ENCODE results near the gene ATXN7.

The ATXN7 gene

DNA sequence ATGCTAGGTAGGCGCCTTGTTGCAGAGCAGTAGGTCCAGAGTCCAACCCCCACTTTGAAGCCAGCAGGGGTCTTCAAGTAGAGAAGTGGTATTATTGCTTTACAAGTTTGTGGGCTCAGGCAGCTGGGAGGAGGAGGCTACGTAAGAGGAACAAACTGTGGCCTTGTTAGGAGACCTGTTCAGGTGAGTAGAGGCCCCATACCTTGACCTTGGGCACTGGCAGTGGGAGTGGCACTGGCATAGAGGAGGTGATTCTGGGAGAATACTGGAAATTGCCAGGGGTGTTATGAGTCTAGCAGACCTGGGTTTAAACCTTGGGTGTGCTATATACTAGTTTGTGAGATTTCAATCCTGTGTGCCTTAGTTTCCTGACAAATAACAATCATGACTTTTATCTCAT is 83.1 kb downstream of the ATXN7 start:
- TF ChIP-seq POLR2AphosphoS5 (IDR thresholded peaks at IDR 0.05; ENCODE audit: low read depth, low read length) (no peak), SIN3A (IDR thresholded peaks at IDR 0.05; ENCODE audit: borderline replicate concordance, insufficient read depth, low read length) (no peak), TAF1 (IDR thresholded peaks at IDR 0.05; ENCODE audit: borderline replicate concordance, insufficient read depth, low read length) (no peak)

DNA sequence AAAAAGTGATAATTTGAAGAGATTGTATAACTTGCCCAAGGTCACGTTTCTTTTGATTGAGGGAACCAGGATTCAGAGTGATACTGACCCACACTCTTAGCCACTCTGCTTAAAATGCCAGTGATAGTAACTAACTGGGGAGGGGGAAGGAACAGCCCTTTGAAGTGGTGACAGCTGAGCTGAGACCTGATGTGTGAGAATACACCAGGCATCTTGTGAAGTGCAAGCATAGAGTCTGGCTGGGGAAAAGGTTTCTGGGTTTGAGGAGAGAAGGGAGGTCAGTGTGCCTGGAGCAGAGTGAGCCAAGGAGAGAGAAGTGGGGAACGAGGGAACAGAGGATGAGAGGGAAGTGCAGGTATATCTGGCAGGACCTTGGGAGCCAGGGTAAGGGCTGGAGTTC is 83.9 kb downstream of the ATXN7 start:
- TF ChIP-seq TAF1 (IDR thresholded peaks at IDR 0.05; ENCODE audit: borderline replicate concordance, insufficient read depth, low read length) = no peak
- no peak for TF ChIP-seq POLR2AphosphoS5 (IDR thresholded peaks at IDR 0.05; ENCODE audit: low read depth, low read length)
- TF ChIP-seq, protein P1, sequence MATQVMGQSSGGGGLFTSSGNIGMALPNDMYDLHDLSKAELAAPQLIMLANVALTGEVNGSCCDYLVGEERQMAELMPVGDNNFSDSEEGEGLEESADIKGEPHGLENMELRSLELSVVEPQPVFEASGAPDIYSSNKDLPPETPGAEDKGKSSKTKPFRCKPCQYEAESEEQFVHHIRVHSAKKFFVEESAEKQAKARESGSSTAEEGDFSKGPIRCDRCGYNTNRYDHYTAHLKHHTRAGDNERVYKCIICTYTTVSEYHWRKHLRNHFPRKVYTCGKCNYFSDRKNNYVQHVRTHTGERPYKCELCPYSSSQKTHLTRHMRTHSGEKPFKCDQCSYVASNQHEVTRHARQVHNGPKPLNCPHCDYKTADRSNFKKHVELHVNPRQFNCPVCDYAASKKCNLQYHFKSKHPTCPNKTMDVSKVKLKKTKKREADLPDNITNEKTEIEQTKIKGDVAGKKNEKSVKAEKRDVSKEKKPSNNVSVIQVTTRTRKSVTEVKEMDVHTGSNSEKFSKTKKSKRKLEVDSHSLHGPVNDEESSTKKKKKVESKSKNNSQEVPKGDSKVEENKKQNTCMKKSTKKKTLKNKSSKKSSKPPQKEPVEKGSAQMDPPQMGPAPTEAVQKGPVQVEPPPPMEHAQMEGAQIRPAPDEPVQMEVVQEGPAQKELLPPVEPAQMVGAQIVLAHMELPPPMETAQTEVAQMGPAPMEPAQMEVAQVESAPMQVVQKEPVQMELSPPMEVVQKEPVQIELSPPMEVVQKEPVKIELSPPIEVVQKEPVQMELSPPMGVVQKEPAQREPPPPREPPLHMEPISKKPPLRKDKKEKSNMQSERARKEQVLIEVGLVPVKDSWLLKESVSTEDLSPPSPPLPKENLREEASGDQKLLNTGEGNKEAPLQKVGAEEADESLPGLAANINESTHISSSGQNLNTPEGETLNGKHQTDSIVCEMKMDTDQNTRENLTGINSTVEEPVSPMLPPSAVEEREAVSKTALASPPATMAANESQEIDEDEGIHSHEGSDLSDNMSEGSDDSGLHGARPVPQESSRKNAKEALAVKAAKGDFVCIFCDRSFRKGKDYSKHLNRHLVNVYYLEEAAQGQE (IDR thresholded peaks at IDR 0.05; ENCODE audit: insufficient read depth in 1 of 2, low read depth in 2 of 2, low read length in 2 of 2) = no peak
- no peak for TF ChIP-seq FOXP2 (optimal IDR thresholded peaks at IDR 0.05; ENCODE audit: borderline replicate concordance, extremely low read depth, extremely low read length, insufficient read depth)
- TF ChIP-seq SIN3A (IDR thresholded peaks at IDR 0.05; ENCODE audit: borderline replicate concordance, insufficient read depth, low read length) = no peak

DNA sequence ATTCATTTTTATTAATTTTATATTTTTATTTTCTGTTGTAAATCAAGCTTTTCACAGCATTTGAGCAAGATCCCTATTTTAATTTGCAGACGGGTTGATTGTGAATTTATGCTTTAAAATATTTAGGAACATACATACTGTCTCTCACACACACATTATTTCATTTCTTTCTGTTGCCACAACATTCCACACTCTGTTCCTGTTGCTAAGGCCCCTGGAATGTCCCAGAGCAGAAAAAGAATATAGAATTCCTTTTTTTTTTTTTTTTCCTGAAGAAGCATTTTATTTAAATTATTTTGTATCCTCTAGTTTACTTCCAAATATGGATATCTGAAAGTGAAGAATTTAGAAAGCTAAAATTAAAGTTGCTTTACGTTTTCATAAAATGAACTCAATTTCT is 85.3 kb downstream of the ATXN7 start:
- TF ChIP-seq, protein P1 (IDR thresholded peaks at IDR 0.05; ENCODE audit: insufficient read depth in 1 of 2, low read depth in 2 of 2, low read length in 2 of 2) = no peak
- TF ChIP-seq SIN3A (IDR thresholded peaks at IDR 0.05; ENCODE audit: borderline replicate concordance, insufficient read depth, low read length) = no peak
- no peak for TF ChIP-seq POLR2AphosphoS5 (IDR thresholded peaks at IDR 0.05; ENCODE audit: low read depth, low read length)
- TF ChIP-seq FOXP2 (optimal IDR thresholded peaks at IDR 0.05; ENCODE audit: borderline replicate concordance, extremely low read depth, extremely low read length, insufficient read depth) = no peak
- no peak for TF ChIP-seq TAF1 (IDR thresholded peaks at IDR 0.05; ENCODE audit: borderline replicate concordance, insufficient read depth, low read length)

DNA sequence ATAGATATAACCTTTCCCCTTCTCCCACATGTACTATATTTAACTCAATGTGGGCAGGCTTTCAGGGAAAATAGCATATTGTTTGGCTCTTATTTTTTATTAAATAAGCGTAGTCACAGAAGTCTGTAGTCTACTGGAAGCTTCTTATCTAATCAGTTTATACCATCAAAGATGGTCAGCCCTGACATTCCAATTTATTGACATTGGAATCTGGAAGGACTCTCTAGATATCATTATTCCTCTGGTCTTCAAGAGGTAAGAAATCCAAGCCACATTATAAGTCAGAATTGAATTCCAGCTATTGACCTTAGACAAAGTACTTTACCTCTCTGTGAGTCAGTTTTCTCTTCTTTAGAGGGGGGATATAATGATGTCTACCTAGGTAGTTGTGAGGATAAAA is 87.0 kb downstream of the ATXN7 start:
- TF ChIP-seq FOXP2 (optimal IDR thresholded peaks at IDR 0.05; ENCODE audit: borderline replicate concordance, extremely low read depth, extremely low read length, insufficient read depth) = no peak
- TF ChIP-seq, protein P1 (IDR thresholded peaks at IDR 0.05; ENCODE audit: insufficient read depth in 1 of 2, low read depth in 2 of 2, low read length in 2 of 2) = no peak
- TF ChIP-seq SIN3A (IDR thresholded peaks at IDR 0.05; ENCODE audit: borderline replicate concordance, insufficient read depth, low read length) = no peak
- TF ChIP-seq POLR2AphosphoS5 (IDR thresholded peaks at IDR 0.05; ENCODE audit: low read depth, low read length) = no peak
- no peak for TF ChIP-seq TAF1 (IDR thresholded peaks at IDR 0.05; ENCODE audit: borderline replicate concordance, insufficient read depth, low read length)

DNA sequence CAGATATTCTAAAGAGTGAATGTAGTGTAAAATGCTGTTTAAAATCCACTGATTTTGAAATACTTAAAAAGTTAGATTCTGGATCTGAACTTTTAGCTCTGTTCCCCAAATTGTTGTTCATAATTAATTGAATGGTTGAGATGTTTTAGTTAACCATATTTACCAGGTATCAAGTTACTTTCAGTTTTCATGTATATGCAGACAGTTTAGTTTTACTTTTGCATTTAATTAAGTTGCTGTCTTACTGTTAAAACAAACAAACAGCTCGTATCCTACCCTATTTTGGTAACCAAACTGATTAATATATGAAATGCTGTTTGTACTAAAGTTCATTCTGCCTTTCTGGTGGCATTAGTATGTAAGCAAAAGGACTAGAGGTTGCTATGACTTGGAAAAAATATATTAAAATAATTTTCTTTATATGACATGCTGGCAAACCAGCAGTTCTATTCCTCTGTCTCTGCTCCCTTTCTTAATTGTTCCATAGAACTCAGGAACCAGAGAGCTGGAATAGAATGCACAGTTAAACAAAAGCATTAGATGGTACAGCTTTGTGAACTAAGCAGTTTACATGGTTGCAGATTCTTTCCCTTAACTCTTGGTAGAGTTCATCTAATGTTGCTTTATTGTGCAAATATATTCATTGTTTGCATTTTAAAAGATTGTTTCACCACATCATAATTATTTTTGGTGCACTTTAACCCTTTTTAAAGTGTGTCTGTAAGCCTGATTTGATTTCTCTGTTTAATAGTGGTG is 88.0 kb downstream of the ATXN7 start:
- TF ChIP-seq, protein P1 (IDR thresholded peaks at IDR 0.05; ENCODE audit: insufficient read depth in 1 of 2, low read depth in 2 of 2, low read length in 2 of 2) = no peak
- TF ChIP-seq SIN3A (IDR thresholded peaks at IDR 0.05; ENCODE audit: borderline replicate concordance, insufficient read depth, low read length) = no peak
- TF ChIP-seq FOXP2 (optimal IDR thresholded peaks at IDR 0.05; ENCODE audit: borderline replicate concordance, extremely low read depth, extremely low read length, insufficient read depth) = no peak
- TF ChIP-seq POLR2AphosphoS5 (IDR thresholded peaks at IDR 0.05; ENCODE audit: low read depth, low read length) = no peak
- no peak for TF ChIP-seq TAF1 (IDR thresholded peaks at IDR 0.05; ENCODE audit: borderline replicate concordance, insufficient read depth, low read length)

Measured in PFSK-1 (cell line).